Inflammatory macrophage treated with lipopolysaccharide for 1 hour (primary cell): ENCODE data around the gene HSDL1.

Experiments
- DNase-seq, 2 donors: peaks; one replicate each; pipeline ENCODE4 v3.0.0-alpha.2; 2020 to 2022

HSDL1 gene

GRCh38 chr16:84175350-84176081, 30.5 kb upstream of the HSDL1 start:
- DNase-seq, result peak; percentile 95 to 99

- DNase-seq, result no peak
Measured at GRCh38 chr16:84174396-84174795, 29.4 kb upstream of the HSDL1 start.

- no peak for DNase-seq
Measured at GRCh38 chr16:84169765-84170310, 24.9 kb upstream of the HSDL1 start.

- no peak for DNase-seq
Measured at GRCh38 chr16:84166796-84167695, 22.1 kb upstream of the HSDL1 start.

GRCh38 chr16:84165746-84166145, 20.8 kb upstream of the HSDL1 start:
- no peak for DNase-seq

GRCh38 chr16:84161801-84162200, 16.8 kb upstream of the HSDL1 start:
- no peak for DNase-seq

- no peak for DNase-seq
Measured at GRCh38 chr16:84161037-84161436, 16.1 kb upstream of the HSDL1 start.

GRCh38 chr16:84159800-84160199, 14.8 kb upstream of the HSDL1 start:
- DNase-seq, result no peak

- DNase-seq, result no peak
Measured at GRCh38 chr16:84159007-84159406, 14.0 kb upstream of the HSDL1 start.

- no peak for DNase-seq
Measured at GRCh38 chr16:84156342-84156784, 11.4 kb upstream of the HSDL1 start.

GRCh38 chr16:84155771-84156170, 10.8 kb upstream of the HSDL1 start:
- no peak for DNase-seq

GRCh38 chr16:84155226-84155625, 10.2 kb upstream of the HSDL1 start:
- no peak for DNase-seq

GRCh38 chr16:84153660-84154214, 8.8 kb upstream of the HSDL1 start:
- DNase-seq, result no peak

- no peak for DNase-seq
Measured at GRCh38 chr16:84150926-84151325, 5.9 kb upstream of the HSDL1 start.

GRCh38 chr16:84144209-84144858, 643 bp downstream of the HSDL1 start:
- peak; percentile 8 to 38 for DNase-seq

- DNase-seq, result no peak
Measured at GRCh38 chr16:84143784-84144199, 1.2 kb downstream of the HSDL1 start.

- DNase-seq, result no peak
Measured at GRCh38 chr16:84143081-84143480, 1.9 kb downstream of the HSDL1 start.

- no peak for DNase-seq
Measured at GRCh38 chr16:84141143-84141670, 3.8 kb downstream of the HSDL1 start.

- no peak for DNase-seq
Measured at GRCh38 chr16:84139628-84140258, 5.2 kb downstream of the HSDL1 start.

GRCh38 chr16:84138824-84139627, 6.0 kb downstream of the HSDL1 start:
- DNase-seq, result no peak

- DNase-seq, result no peak
Measured at GRCh38 chr16:84138500-84138823, 6.5 kb downstream of the HSDL1 start.
